Stimulated activated CD8-positive, alpha-beta memory T cell treated with anti-CD3 and anti-CD28 coated beads, Interleukin-4, amount 100 ng/mL, for 48 hours (primary cell): Measurements from ENCODE around the gene PPARGC1A.

ENCODE experiments used
- DNase-seq: peaks from one replicate; pipeline ENCODE4 v3.0.0-alpha.2; 2020

PPARGC1A gene

GRCh38 chr4:23766344-23766743 is 123.5 kb downstream of the PPARGC1A start:
- no peak for DNase-seq

GRCh38 chr4:23763559-23763958 is 126.3 kb downstream of the PPARGC1A start:
- DNase-seq = no peak

- DNase-seq = no peak
Measured at GRCh38 chr4:23762551-23762950, 127.3 kb downstream of the PPARGC1A start.

DNA sequence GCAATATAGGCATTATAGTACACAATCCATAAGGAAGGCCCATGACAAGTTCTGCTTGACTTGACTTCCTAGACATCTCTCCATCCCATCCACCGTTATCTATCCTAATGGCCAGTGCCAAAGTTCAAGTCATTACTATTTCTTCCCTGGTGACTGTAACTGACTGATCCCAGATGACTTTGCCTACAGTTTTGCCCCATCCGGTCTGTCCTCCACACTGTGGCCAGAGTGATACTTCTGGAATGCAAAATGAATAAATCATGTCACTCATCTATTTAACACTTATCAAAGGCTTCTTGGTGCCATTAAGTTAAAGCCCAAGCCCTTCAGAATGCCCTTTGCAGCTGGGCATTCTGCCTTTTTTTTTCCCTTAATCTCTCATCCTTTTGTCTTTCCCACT is 130.8 kb downstream of the PPARGC1A start:
- DNase-seq = no peak

DNA sequence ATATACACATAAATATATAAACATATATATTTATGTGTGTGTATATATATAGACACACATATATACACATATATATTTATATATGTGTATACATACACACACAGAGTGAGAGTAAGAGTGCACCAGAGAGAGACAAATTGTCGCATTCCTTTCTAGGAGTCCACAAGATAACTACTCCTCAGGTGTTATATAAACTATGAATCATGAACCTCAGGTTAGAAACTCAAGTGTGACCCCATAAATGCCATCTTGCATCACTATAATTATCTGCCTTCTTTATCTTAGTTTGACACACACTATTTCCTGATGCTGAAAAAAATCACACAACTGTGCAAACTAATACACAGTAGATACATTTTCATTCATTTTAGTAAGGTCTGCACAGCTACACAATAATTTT is 135.2 kb downstream of the PPARGC1A start:
- DNase-seq = no peak

- no peak for DNase-seq
Measured at GRCh38 chr4:23750125-23750524, 139.7 kb downstream of the PPARGC1A start.

DNA sequence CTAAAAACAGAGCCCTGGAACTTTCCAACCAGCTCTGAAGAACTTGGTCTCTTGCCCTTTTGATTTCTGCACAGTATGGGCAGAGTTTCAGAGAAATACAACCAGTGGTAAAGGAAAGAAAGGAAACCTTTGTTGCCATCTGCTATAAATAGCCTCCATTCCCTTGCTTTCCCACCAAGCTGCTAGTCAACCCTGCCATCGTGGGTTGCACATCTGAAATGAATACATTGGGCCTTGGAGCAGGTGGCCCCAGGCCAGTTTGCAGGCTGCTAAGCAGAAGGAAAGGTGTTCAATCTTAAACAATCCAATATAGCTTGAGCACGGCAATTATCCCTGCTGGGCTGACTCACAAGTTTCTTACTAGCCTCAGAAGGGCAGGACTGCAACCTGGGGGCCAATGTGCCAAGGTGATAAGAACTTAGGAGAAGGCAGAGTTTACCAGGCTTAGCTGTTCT is 142.5 kb downstream of the PPARGC1A start:
- DNase-seq = no peak

DNA sequence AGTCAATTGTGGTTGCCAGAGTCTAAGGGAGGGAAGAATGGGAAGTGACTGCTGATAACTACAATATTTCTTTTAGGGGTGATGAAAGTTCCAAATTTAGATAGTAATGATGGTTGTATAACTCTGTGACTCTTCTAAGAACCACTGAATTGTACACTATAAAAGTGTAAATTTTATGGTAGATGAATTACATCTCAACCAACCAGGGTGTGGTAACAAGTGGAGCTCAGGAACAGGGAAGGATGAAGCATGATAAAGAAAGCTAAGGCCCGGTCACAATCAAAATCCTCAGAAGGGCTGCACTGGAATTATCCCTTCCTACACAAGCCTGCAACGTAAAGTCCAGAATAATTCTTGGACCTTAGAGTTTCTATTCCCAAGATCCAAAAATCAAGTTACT is 143.2 kb downstream of the PPARGC1A start:
- DNase-seq = no peak

DNA sequence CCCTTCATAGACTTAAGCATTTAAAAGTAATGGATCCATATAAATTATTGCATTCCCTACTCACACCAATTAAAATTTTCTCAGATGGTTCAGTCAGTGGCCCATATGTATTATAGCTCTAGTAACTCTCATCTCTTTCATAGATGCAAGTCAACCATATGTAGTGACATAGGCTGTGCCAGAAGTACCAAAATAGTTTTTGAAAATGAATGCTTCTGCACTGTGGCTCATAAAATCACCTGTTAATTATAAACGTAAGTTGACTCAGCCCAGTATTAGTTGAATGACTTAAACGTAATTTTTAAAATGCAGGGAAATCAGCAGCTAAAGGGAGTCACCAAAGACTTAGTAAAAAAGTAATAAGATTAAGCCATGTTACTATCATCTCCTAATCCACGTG is 143.8 kb downstream of the PPARGC1A start:
- no peak for DNase-seq

DNA sequence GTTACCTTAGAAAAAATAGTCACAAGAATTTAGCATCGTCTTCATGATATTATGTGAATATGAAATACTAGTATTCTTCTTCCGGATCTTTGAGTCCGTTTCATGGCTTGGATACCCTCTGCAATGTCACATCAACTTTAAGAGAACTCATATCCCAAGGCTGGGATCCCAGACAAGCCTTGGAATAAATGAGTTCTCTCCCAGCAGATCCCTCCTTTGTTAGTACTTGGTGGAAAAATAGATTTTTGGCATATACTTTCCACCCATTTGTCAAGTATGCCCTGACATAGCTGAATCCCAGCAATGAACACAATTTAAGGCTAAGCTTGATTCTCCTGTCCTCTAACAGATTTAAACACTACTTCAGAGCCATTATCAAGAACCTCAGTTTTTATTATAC is 144.5 kb downstream of the PPARGC1A start:
- no peak for DNase-seq
